Dermis lymphatic vessel endothelial cell (primary cell): ENCODE results near the gene RNF113A. TPM values are rescaled to one million over a fixed set of nuclear protein-coding genes. Genes with fewer than 3 reads are reported as not detected.

Source experiments
- total RNA-seq: library from RNA; depleted of rRNA; stranded (reverse); fragments of >200 nt; gene quantifications from 2 replicates; pipeline ENCODE4 v1.2.1, GENCODE V29; 2014

The RNF113A gene
- 17.2 and 20.1 TPM in 2 replicates for total RNA-seq

GRCh38 chrX:119871599-119872395 is at the start of gene RNF113A, which contains the start of gene NDUFA1:
TSS of gene RNF113A (minus strand) at chrX:119871733. CDS start at chrX:119871613, 120 bp downstream.
TSS of gene NDUFA1 (plus strand) at chrX:119871832. CDS start at chrX:119871912, 80 bp downstream.

GRCh38 chrX:119895843-119896326 is 24.4 kb upstream of the RNF113A start, which contains the start of gene AKAP14:
TSS of gene AKAP14 (plus strand) at chrX:119895893. CDS start at chrX:119903224, 7,331 bp downstream.

GRCh38 chrX:119852382-119853353 is 18.9 kb downstream of the RNF113A start, which contains the start of gene UPF3B:
TSS of gene UPF3B (minus strand) at chrX:119852963. CDS start at chrX:119852928, 35 bp downstream.

Other genes starting within 250 kb of the RNF113A start
- 26.2 and 52.4 TPM in 2 replicates for gene SEPTIN6, start 178.6 kb downstream of the RNF113A start, total RNA-seq
- gene SOWAHD, start 113.1 kb downstream of the RNF113A start, total RNA-seq: not detected in 2 replicates
- gene RPL39, start 80.1 kb downstream of the RNF113A start, total RNA-seq: 2,796 and 2,994 TPM in 2 replicates
- 2.0 and 2.4 TPM in 2 replicates for gene UPF3B, start 18.8 kb downstream of the RNF113A start, total RNA-seq
- 133 and 158 TPM in 2 replicates for gene NDUFA1, start 99 bp upstream of the RNF113A start, total RNA-seq
- not detected in 2 replicates for gene AKAP14, start 24.2 kb upstream of the RNF113A start, total RNA-seq
- gene NKAP, start 72.0 kb upstream of the RNF113A start, total RNA-seq: 2.6 and 3.6 TPM in 2 replicates
- not detected in 2 replicates for gene RHOXF2B, start 206.0 kb upstream of the RNF113A start, total RNA-seq
- gene RHOXF1, start 244.2 kb upstream of the RNF113A start, total RNA-seq: not detected in 2 replicates